ENCODE results near the gene COX6A1. TPM values are rescaled to one million over a fixed set of nuclear protein-coding genes. Genes with fewer than 3 reads are reported as not detected.

COX6A1 gene
- polyA plus RNA-seq, 1 experiment = 362 TPM

DNA sequence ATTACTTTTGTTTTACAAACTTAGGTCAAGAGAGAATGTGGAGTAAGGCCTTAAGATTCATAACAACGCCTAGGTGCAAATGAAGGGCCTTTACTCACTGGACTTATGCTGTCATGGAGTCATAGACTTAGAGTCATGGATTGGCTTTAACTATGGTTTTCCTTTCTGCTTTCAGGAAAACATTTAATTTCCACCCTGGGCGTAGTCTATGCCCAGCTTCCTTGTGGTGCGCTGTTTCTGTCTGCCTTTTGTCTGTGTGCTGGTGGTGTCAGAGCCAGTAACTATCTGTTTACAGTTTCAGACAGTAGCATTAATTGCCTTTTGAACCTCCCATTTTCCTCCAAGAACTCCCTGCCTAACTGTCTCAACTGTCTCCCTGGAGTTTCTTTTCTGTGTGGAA is 31.8 kb upstream of the COX6A1 start:
- CTCF ChIA-PET = no interaction called here

DNA sequence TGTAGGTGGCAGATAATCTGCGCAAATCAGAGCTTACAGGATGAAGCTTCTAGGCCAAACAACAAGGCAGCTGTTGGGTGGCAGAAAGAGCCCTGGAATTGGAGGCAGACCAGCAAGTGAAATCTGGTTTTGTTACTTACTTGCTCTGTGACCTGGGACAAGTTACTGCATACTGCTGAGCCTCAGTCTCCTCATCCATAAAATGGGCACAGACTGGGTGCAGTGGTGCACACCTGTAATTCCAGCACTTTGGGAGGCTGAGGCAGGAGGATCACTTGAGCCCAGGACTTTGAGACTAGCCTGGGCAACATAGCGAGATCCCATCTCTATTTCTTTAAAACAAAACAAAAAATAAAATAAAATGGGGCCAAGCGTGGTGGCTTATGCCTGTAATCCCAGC is 31.4 kb upstream of the COX6A1 start:
- Histone ChIP-seq H3K36me3 (ENCODE audit: control insufficient read depth, insufficient read depth, low read length) (no peaks in the 10 kb centered on the region), H3K4me3 (ENCODE audit: low read depth, low read length) (no peak overlapping the region), H3K27me3 (ENCODE audit: control insufficient read depth, insufficient read depth, low read length) (peaks cover 2% of the 10 kb centered on the region)
- ChIA-PET CTCF (no interaction called here), POLR2A (no interaction called here)
- TF ChIP-seq, protein P1, sequence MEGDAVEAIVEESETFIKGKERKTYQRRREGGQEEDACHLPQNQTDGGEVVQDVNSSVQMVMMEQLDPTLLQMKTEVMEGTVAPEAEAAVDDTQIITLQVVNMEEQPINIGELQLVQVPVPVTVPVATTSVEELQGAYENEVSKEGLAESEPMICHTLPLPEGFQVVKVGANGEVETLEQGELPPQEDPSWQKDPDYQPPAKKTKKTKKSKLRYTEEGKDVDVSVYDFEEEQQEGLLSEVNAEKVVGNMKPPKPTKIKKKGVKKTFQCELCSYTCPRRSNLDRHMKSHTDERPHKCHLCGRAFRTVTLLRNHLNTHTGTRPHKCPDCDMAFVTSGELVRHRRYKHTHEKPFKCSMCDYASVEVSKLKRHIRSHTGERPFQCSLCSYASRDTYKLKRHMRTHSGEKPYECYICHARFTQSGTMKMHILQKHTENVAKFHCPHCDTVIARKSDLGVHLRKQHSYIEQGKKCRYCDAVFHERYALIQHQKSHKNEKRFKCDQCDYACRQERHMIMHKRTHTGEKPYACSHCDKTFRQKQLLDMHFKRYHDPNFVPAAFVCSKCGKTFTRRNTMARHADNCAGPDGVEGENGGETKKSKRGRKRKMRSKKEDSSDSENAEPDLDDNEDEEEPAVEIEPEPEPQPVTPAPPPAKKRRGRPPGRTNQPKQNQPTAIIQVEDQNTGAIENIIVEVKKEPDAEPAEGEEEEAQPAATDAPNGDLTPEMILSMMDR (IDR thresholded peaks at IDR 0.05; ENCODE audit: insufficient read depth, low read depth, low read length) = no peak
- no peak for DNase-seq (ENCODE audit: low read depth)

More for the DNA sequence above, 31.8 kb upstream of the COX6A1 start:
- TF ChIP-seq, protein P1 (IDR thresholded peaks at IDR 0.05; ENCODE audit: insufficient read depth, low read depth, low read length) = no peak
- DNase-seq (ENCODE audit: low read depth) = no peak
- Histone ChIP-seq H3K27me3 (ENCODE audit: control insufficient read depth, insufficient read depth, low read length) (peaks cover 2% of the 10 kb centered on the region), H3K36me3 (ENCODE audit: control insufficient read depth, insufficient read depth, low read length) (no peaks in the 10 kb centered on the region), H3K4me3 (ENCODE audit: low read depth, low read length) (no peak overlapping the region)
- POLR2A ChIA-PET = no interaction called here

DNA sequence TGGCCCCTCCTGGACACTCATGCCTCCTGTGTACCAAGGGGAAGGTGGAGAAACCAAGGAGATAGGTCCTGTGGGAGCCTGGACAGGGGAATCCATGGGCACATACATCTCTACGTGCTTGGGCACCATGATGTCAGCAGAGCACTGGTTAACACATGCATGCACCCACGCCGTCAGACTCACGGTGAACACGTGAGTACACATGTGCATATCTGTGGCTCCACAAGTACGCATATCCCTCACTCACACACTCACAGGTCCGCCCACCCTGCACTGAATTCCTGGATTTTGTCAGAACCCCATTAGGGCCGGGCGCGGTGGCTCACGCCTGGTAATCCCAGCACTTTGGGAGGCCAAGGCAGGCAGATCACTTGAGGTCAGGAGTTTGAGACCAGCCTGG is 29.1 kb upstream of the COX6A1 start:
- Histone ChIP-seq H3K36me3 (ENCODE audit: control insufficient read depth, insufficient read depth, low read length) (no peaks in the 10 kb centered on the region), H3K4me3 (ENCODE audit: low read depth, low read length) (no peak overlapping the region), H3K27me3 (ENCODE audit: control insufficient read depth, insufficient read depth, low read length) (no peaks in the 10 kb centered on the region; the same call in none of the 2 replicates)
- no peak for DNase-seq (ENCODE audit: low read depth)
- POLR2A ChIA-PET = no interaction called here
- TF ChIP-seq, protein P1 (IDR thresholded peaks at IDR 0.05; ENCODE audit: insufficient read depth, low read depth, low read length) = no peak
- CTCF ChIA-PET = interaction anchor here (1.0 to 1.2 kb wide), 2 partner anchors 21 kb away, joined by 3 read pairs; no protein-coding TSS in a partner anchor

DNA sequence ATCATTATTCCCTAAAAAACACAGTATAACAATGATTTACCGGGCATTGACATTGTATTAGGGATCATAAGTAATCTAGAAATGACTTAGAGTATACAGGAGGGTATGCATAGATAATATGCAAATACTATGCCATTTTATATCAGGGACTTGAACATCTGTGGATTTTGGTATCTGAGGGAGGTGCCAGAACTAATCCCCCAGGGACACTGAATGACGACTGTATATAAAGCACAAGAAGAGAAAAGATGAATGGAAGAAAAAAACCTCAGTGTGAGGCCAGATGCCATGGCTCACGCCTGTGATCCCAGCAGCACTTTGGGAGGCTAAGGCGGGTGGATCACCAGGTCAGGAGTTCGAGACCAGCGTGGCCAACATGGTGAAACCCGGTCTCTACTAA is 25.5 kb upstream of the COX6A1 start:
- ChIA-PET POLR2A (no interaction called here), CTCF (interaction anchor here (0.8 kb wide), 1 partner anchor 18 kb away, joined by 3 read pairs; no protein-coding TSS in a partner anchor)
- H3K27me3 ChIP-seq (ENCODE audit: control insufficient read depth, insufficient read depth, low read length) = no peaks in the 10 kb centered on the region; the same call in 1 of the 2 replicates
- H3K36me3 ChIP-seq (ENCODE audit: control insufficient read depth, insufficient read depth, low read length) = no peaks in the 10 kb centered on the region
- H3K4me3 ChIP-seq (ENCODE audit: low read depth, low read length) = no peak overlapping the region
- TF ChIP-seq, protein P1 (IDR thresholded peaks at IDR 0.05; ENCODE audit: insufficient read depth, low read depth, low read length) = no peak
- DNase-seq (ENCODE audit: low read depth) = no peak

DNA sequence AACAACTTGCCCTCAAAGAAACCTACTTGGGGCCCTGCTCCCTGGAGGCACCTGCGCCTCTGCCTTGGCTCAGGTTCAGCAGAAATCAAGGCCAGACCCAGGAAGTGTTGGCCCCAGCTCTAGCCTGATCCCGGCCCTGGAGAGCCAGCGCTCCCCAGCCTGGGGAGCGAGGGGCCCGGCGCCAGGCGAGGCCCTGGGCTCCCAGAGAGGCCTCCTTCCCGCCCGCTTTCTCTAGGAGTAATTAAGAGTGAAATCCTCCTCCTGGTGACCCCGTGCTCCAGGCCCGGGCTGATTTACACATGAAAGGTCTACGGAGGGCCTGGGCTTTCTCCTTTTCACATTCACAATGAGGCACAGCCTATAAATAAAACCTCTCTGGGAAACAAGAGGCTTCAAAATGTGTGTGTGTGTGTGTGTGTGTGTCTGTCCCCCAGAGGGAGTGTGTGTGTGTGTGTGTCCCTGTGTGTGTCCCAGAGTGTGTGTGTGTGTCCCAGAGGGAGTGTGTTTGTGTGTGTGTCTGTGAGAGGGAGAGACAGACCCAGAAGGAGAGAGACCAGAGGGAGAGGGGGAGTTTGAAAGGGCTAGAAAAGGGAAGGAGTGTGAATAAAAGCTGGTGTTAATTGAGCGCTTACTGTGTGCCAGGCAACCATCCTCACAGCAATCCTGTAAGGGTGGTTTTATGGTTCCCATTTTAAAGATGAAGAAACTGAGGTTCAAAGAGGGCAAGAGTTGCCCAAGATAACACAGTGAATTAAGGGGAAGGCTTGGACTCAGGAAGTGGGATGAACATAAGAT is 23.8 kb upstream of the COX6A1 start:
- Histone ChIP-seq H3K27me3 (ENCODE audit: control insufficient read depth, insufficient read depth, low read length) (no peaks in the 10 kb centered on the region), H3K4me3 (ENCODE audit: low read depth, low read length) (no peak overlapping the region), H3K36me3 (ENCODE audit: control insufficient read depth, insufficient read depth, low read length) (no peaks in the 10 kb centered on the region)
- POLR2A ChIA-PET = no interaction called here
- TF ChIP-seq, protein P1 (IDR thresholded peaks at IDR 0.05; ENCODE audit: insufficient read depth, low read depth, low read length) = no peak
- CTCF ChIA-PET = interaction anchor here (1.1 kb wide), 1 partner anchor 47 kb away, joined by 4 read pairs; no protein-coding TSS in a partner anchor
- no peak for DNase-seq (ENCODE audit: low read depth)

All from BJ (cell line).